ENCODE results near the gene EPOP.

GRCh38 chr17:38671939-38672720 lies 2.6 kb downstream of the EPOP start:
- TF ChIP-seq CTCF (IDR thresholded peaks at IDR 0.05 in 4 of 5, conservative IDR thresholded peaks at IDR 0.05 in 1 of 5): no peak
- TF ChIP-seq POLR2A (IDR thresholded peaks at IDR 0.05): no peak

All from gastrocnemius medialis (tissue), 4 donors.